GM19193 (cell line): Measurements from ENCODE around the gene GREB1.

Experiments used
- POLR2A ChIP-seq: IDR thresholded peaks from 4 replicates; pipeline ENCODE4 v1.6.1; 2011; ENCODE audit not compliant: insufficient read depth, insufficient read length; ENCODE audit errors: extremely low read depth

The GREB1 gene

GRCh38 chr2:11541693-11542274 lies 7.9 kb downstream of the GREB1 start:
- TF ChIP-seq POLR2A, result no peak

GRCh38 chr2:11542275-11542819 lies 8.5 kb downstream of the GREB1 start:
- TF ChIP-seq POLR2A, result no peak

- no peak for TF ChIP-seq POLR2A
Measured at GRCh38 chr2:11543337-11544216, 9.7 kb downstream of the GREB1 start.

GRCh38 chr2:11546072-11546471 lies 12.2 kb downstream of the GREB1 start:
- no peak for TF ChIP-seq POLR2A

- no peak for TF ChIP-seq POLR2A
Measured at GRCh38 chr2:11547912-11548497, 14.2 kb downstream of the GREB1 start.

- TF ChIP-seq POLR2A, result no peak
Measured at GRCh38 chr2:11550302-11550701, 16.5 kb downstream of the GREB1 start.

GRCh38 chr2:11550901-11551568 lies 17.2 kb downstream of the GREB1 start:
- TF ChIP-seq POLR2A, result no peak

GRCh38 chr2:11551569-11552259 lies 17.9 kb downstream of the GREB1 start:
- TF ChIP-seq POLR2A, result no peak

- no peak for TF ChIP-seq POLR2A
Measured at GRCh38 chr2:11552260-11552638, 18.4 kb downstream of the GREB1 start.

- TF ChIP-seq POLR2A, result no peak
Measured at GRCh38 chr2:11553661-11554398, 20.0 kb downstream of the GREB1 start.

GRCh38 chr2:11554399-11554716 lies 20.5 kb downstream of the GREB1 start:
- TF ChIP-seq POLR2A, result no peak

- no peak for TF ChIP-seq POLR2A
Measured at GRCh38 chr2:11556101-11556806, 22.4 kb downstream of the GREB1 start.

GRCh38 chr2:11558214-11558886 lies 24.5 kb downstream of the GREB1 start:
- TF ChIP-seq POLR2A, result no peak
